GM11168 (cell line): ENCODE data around the gene DDX54.
"Not testable (repeated sequence)": the region's sequence is repeated elsewhere in the genome, so short reads cannot be mapped to it uniquely, and the experiment has no call there.

ENCODE experiments used
- in situ Hi-C: fragments of 300-500 bp; cut with MboI; formaldehyde crosslinking; loops from one replicate; pipeline ENCODE4 v1.12.0; 2022; ENCODE audit warnings: low sequenced_read_pairs; ENCODE audit not compliant: unreplicated experiment

DDX54 gene

GRCh38 chr12:113221181-113221996, 36.1 kb upstream of the DDX54 start, which contains the start of gene TPCN1:
Gene TPCN1, plus strand, starts transcription at chr12:113221464. Its CDS starts 5,389 bp downstream, at chr12:113226853.
- in situ Hi-C loops: no loop called here

GRCh38 chr12:113220593-113221180, 35.4 kb upstream of the DDX54 start:
- in situ Hi-C loops: no loop called here

GRCh38 chr12:113216027-113216426, 30.7 kb upstream of the DDX54 start:
- in situ Hi-C loops: no loop called here

- in situ Hi-C loops: no loop called here
These were observed 29.7 kb upstream of the DDX54 start for GRCh38 chr12:113214895-113215400.

GRCh38 chr12:113211160-113211559, 25.9 kb upstream of the DDX54 start:
- in situ Hi-C loops: no loop called here

GRCh38 chr12:113208041-113208934, 23.0 kb upstream of the DDX54 start:
- in situ Hi-C loops: no loop called here

GRCh38 chr12:113207613-113208040, 22.3 kb upstream of the DDX54 start:
- in situ Hi-C loops: no loop called here

- in situ Hi-C loops: not testable (repeated sequence)
These were observed 21.5 kb upstream of the DDX54 start for GRCh38 chr12:113206802-113207201.

GRCh38 chr12:113204804-113205203, 19.5 kb upstream of the DDX54 start:
- in situ Hi-C loops: no loop called here

GRCh38 chr12:113203852-113204760, 18.8 kb upstream of the DDX54 start:
- in situ Hi-C loops: no loop called here

GRCh38 chr12:113202300-113203075, 17.2 kb upstream of the DDX54 start:
- in situ Hi-C loops: no loop called here

- in situ Hi-C loops: no loop called here
These were observed 16.2 kb upstream of the DDX54 start for GRCh38 chr12:113201187-113202177.

- in situ Hi-C loops: no loop called here
These were observed 14.9 kb upstream of the DDX54 start for GRCh38 chr12:113200021-113200797.

GRCh38 chr12:113198296-113198695, 13.0 kb upstream of the DDX54 start:
- in situ Hi-C loops: loop anchor here (10.0 kb wide), 1 partner anchor 227 kb away; the partner anchor contains the start of gene SDSL

- in situ Hi-C loops: loop anchor here (10.0 kb wide), 1 partner anchor 227 kb away; the partner anchor contains the start of gene SDSL
These were observed 12.3 kb upstream of the DDX54 start for GRCh38 chr12:113197518-113198077.

- in situ Hi-C loops: loop anchor here (10.0 kb wide), 1 partner anchor 228 kb away; the partner anchor contains the start of gene SDSL
These were observed 11.7 kb upstream of the DDX54 start for GRCh38 chr12:113196990-113197389.
